NB4 (cell line): Measurements from ENCODE around the gene KRTAP9-2.
"Not testable (repeated sequence)": the region's sequence is repeated elsewhere in the genome, so short reads cannot be mapped to it uniquely, and the experiment has no call there.

Source experiments
- DNase-seq: peaks from one replicate; pipeline ENCODE4 v3.0.0; 2010; ENCODE audit warnings: low read depth
- H3K4me3 ChIP-seq: one replicate; pipeline ENCODE4 v1.5.1; 2011; ENCODE audit warnings: mild to moderate bottlenecking, low read depth, low read length, moderate library complexity
- CTCF ChIP-seq: IDR thresholded peaks from one replicate; pipeline ENCODE4 v1.5.1; 2012; ENCODE audit warnings: low read depth, low read length
- MYC ChIP-seq: IDR thresholded peaks from 2 replicates; pipeline ENCODE4 v1.6.1; 2011; ENCODE audit warnings: low read depth, low read length
- POLR2A ChIP-seq: IDR thresholded peaks from 2 replicates; pipeline ENCODE4 v1.6.1; 2011; ENCODE audit warnings: mild to moderate bottlenecking; ENCODE audit not compliant: insufficient read length; ENCODE audit errors: extremely low read depth
- TF ChIP-seq, protein P1 (sequence below): IDR thresholded peaks from 2 replicates; pipeline ENCODE4 v1.6.1; 2011; ENCODE audit warnings: low read depth, low read length

The KRTAP9-2 gene

GRCh38 chr17:41256291-41256685 is 29.8 kb downstream of the KRTAP9-2 start:
- DNase-seq, result no peak
- TF ChIP-seq MYC, result no peak
- TF ChIP-seq POLR2A, result no peak
- TF ChIP-seq CTCF, result no peak
- TF ChIP-seq, protein P1, sequence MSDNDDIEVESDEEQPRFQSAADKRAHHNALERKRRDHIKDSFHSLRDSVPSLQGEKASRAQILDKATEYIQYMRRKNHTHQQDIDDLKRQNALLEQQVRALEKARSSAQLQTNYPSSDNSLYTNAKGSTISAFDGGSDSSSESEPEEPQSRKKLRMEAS, result no peak
- no peak overlapping the region for H3K4me3 ChIP-seq

GRCh38 chr17:41258406-41258805 is 32.0 kb downstream of the KRTAP9-2 start:
- no peak for DNase-seq
- H3K4me3 ChIP-seq, result no peak overlapping the region

GRCh38 chr17:41263212-41263611 is 36.8 kb downstream of the KRTAP9-2 start:
- TF ChIP-seq POLR2A (no peak), MYC (no peak), CTCF (no peak)
- TF ChIP-seq, protein P1, result no peak
- no peak overlapping the region for H3K4me3 ChIP-seq
- no peak for DNase-seq

More at GRCh38 chr17:41258406-41258805, 32.0 kb downstream of the KRTAP9-2 start:
- TF ChIP-seq CTCF (no peak), POLR2A (no peak), MYC (no peak)
- TF ChIP-seq, protein P1, result no peak

- no peak for DNase-seq
- H3K4me3 ChIP-seq, result no peak overlapping the region
- TF ChIP-seq MYC (no peak), CTCF (no peak), POLR2A (no peak)
- TF ChIP-seq, protein P1, result no peak
Observed at GRCh38 chr17:41264599-41264998, 38.2 kb downstream of the KRTAP9-2 start.

DNA sequence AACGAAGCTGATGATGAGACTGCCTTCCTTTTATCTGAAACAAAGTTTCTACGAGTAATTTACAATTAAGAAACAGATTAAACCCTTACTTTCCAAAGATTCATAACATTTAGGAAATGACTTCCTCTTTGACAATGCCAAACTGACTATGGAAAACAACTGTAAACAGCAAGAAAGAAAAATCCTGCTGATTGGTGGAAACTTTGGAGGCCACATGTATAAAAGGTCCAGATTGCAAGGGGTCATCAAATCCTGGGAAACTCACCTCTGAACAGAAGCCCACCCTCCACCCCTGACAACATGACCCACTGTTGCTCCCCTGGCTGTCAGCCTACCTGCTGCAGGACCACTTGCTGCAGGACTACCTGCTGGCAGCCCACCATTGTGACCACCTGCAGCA is 38.6 kb downstream of the KRTAP9-2 start, which contains the start of gene KRTAP9-6:
Gene KRTAP9-6 (plus strand): TSS at position 301 of the 400 bp plus-strand sequence. CDS start 0 bp downstream, at position 301.
- no peak for TF ChIP-seq POLR2A
- no peak for TF ChIP-seq MYC
- TF ChIP-seq, protein P1, result no peak
- no peak for TF ChIP-seq CTCF
- no peak for DNase-seq
- no peak within 1 kb of the TSS for H3K4me3 ChIP-seq

DNA sequence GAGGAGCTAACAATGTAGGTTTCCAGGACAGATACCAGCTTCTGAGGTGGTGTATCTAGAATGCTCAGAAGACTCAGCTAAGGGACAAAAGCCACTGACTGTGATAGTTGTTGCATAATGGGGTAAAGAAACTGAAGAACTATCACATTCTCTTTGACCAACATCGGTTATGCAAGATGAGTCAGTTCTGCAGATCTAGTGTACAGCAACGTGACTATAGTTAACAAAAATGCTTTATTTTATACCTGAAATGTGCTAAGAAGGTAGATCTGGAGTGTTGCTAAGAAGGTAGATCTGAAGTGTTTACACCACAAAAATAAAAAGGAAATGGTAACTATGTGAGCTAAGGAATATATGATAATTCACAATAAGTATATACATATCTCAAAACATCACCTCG is 41.3 kb downstream of the KRTAP9-2 start:
- TF ChIP-seq CTCF, result no peak
- TF ChIP-seq MYC, result no peak
- no peak for DNase-seq
- no peak overlapping the region for H3K4me3 ChIP-seq

DNA sequence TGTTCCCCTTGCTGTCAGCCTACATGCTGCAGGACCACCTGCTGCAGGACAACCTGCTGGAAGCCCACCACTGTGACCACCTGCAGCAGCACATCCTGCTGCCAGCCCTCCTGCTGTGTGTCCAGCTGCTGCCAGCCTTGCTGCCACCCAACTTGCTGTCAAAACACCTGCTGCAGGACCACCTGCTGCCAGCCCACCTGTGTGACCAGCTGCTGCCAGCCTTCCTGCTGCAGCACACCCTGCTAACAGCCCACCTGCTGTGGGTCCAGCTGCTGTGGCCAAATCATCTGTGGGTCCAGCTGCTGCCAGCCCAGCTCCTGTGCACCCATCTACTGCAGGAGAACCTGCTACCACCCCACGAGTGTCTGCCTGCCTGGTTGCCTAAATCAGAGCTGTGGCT is 44.9 kb downstream of the KRTAP9-2 start:
- H3K4me3 ChIP-seq, DNase-seq: not testable (repeated sequence)
